Duodenal mucosa (tissue), 2 donors: Measurements from ENCODE around the gene ARAP1.

Experiments
- H3K27ac ChIP-seq: one replicate; pipeline ENCODE4 v1.7.0; 2013; ENCODE audit warnings: low read depth, low read length
- H3K27me3 ChIP-seq, 2 donors: one replicate each; pipeline ENCODE4 v1.7.0; 2013; ENCODE audit warnings: low read length in 2 of 2, control low read depth in 1 of 2; ENCODE audit not compliant: insufficient read depth in 2 of 2, control insufficient read depth in 1 of 2
- H3K36me3 ChIP-seq, 2 donors: one replicate each; pipeline ENCODE4 v1.7.0; 2013; ENCODE audit warnings: low read length in 2 of 2, control low read depth in 1 of 2; ENCODE audit not compliant: insufficient read depth in 2 of 2, control insufficient read depth in 1 of 2
- H3K4me1 ChIP-seq, 2 donors: one replicate each; pipeline ENCODE4 v1.7.0; 2013; ENCODE audit warnings: low read length in 2 of 2, control low read depth in 1 of 2; ENCODE audit not compliant: insufficient read depth in 2 of 2, control insufficient read depth in 1 of 2
- H3K4me3 ChIP-seq, 2 donors: one replicate each; pipeline ENCODE4 v1.7.0; 2013; ENCODE audit warnings: low read length in 2 of 2, low read depth in 1 of 2
- H3K9ac ChIP-seq, 2 donors: one replicate each; pipeline ENCODE4 v1.7.0; 2013; ENCODE audit warnings: low read length in 2 of 2, low read depth in 1 of 2
- H3K9me3 ChIP-seq, 2 donors: one replicate each; pipeline ENCODE4 v1.7.0; 2013; ENCODE audit warnings: low read length in 2 of 2, control low read depth in 1 of 2; ENCODE audit not compliant: control insufficient read depth in 1 of 2

The ARAP1 gene

GRCh38 chr11:72665911-72666472 lies 86.2 kb downstream of the ARAP1 start:
- no peak overlapping the region for H3K4me3 ChIP-seq
- no peak overlapping the region for H3K9ac ChIP-seq
- H3K27me3 ChIP-seq, result peaks cover 11 to 14% of the 10 kb centered on the region in 2 donors
- peaks cover 5 to 8% of the 10 kb centered on the region in 2 donors for H3K9me3 ChIP-seq
- no peaks in the 10 kb centered on the region for H3K4me1 ChIP-seq
- no peaks in the 10 kb centered on the region for H3K36me3 ChIP-seq
- H3K27ac ChIP-seq, result no peak overlapping the region

GRCh38 chr11:72662036-72662435 lies 90.2 kb downstream of the ARAP1 start:
- H3K4me3 ChIP-seq, result no peak overlapping the region
- no peaks in the 10 kb centered on the region for H3K9me3 ChIP-seq
- no peak overlapping the region for H3K9ac ChIP-seq

GRCh38 chr11:72661486-72661885 lies 90.7 kb downstream of the ARAP1 start:
- Histone ChIP-seq H3K9me3 (no peaks in the 10 kb centered on the region), H3K9ac (no peak overlapping the region), H3K4me1 (no peaks in the 10 kb centered on the region), H3K27ac (no peak overlapping the region), H3K27me3 (peaks cover 0 to 7% of the 10 kb centered on the region in 2 donors), H3K36me3 (no peaks in the 10 kb centered on the region), H3K4me3 (no peak overlapping the region)

More at GRCh38 chr11:72662036-72662435, 90.2 kb downstream of the ARAP1 start:
- peaks cover 0 to 7% of the 10 kb centered on the region in 2 donors for H3K27me3 ChIP-seq
- H3K27ac ChIP-seq, result no peak overlapping the region
- no peaks in the 10 kb centered on the region for H3K4me1 ChIP-seq
- no peaks in the 10 kb centered on the region for H3K36me3 ChIP-seq

- Histone ChIP-seq H3K27me3 (peaks cover 0 to 7% of the 10 kb centered on the region in 2 donors), H3K4me3 (no peak overlapping the region), H3K9me3 (no peaks in the 10 kb centered on the region), H3K4me1 (no peaks in the 10 kb centered on the region), H3K36me3 (no peaks in the 10 kb centered on the region), H3K9ac (no peak overlapping the region), H3K27ac (no peak overlapping the region)
Measured at GRCh38 chr11:72658989-72659640, 93.1 kb downstream of the ARAP1 start.

- no peaks in the 10 kb centered on the region for H3K36me3 ChIP-seq
- no peak overlapping the region for H3K4me3 ChIP-seq
- peaks cover 0 to 7% of the 10 kb centered on the region in 2 donors for H3K27me3 ChIP-seq
- H3K9me3 ChIP-seq, result no peaks in the 10 kb centered on the region
- H3K27ac ChIP-seq, result no peak overlapping the region
- no peak overlapping the region for H3K9ac ChIP-seq
- no peaks in the 10 kb centered on the region for H3K4me1 ChIP-seq
Measured at GRCh38 chr11:72657411-72658100, 94.7 kb downstream of the ARAP1 start.

- Histone ChIP-seq H3K27ac (no peak overlapping the region), H3K36me3 (no peaks in the 10 kb centered on the region), H3K9me3 (no peaks in the 10 kb centered on the region), H3K9ac (no peak overlapping the region), H3K27me3 (peaks cover 0 to 7% of the 10 kb centered on the region in 2 donors), H3K4me3 (no peak overlapping the region), H3K4me1 (no peaks in the 10 kb centered on the region)
Measured at GRCh38 chr11:72655896-72656464, 96.2 kb downstream of the ARAP1 start.

GRCh38 chr11:72655014-72655413 lies 97.2 kb downstream of the ARAP1 start:
- Histone ChIP-seq H3K27me3 (peaks cover 0 to 3% of the 10 kb centered on the region in 2 donors), H3K4me3 (no peak overlapping the region), H3K36me3 (no peaks in the 10 kb centered on the region), H3K9ac (no peak overlapping the region), H3K9me3 (no peaks in the 10 kb centered on the region), H3K4me1 (no peaks in the 10 kb centered on the region), H3K27ac (no peak overlapping the region)

- H3K9ac ChIP-seq, result no peak overlapping the region
- no peaks in the 10 kb centered on the region for H3K36me3 ChIP-seq
- no peaks in the 10 kb centered on the region for H3K4me1 ChIP-seq
- H3K9me3 ChIP-seq, result no peaks in the 10 kb centered on the region
- no peaks in the 10 kb centered on the region for H3K27me3 ChIP-seq
- no peak overlapping the region for H3K27ac ChIP-seq
- no peak overlapping the region for H3K4me3 ChIP-seq
Measured at GRCh38 chr11:72653649-72654048, 98.6 kb downstream of the ARAP1 start.

GRCh38 chr11:72652873-72653630 lies 99.2 kb downstream of the ARAP1 start:
- no peak overlapping the region for H3K27ac ChIP-seq

More at GRCh38 chr11:72652873-72653630, 99.2 kb downstream of the ARAP1 start:
- H3K9ac ChIP-seq, result no peak overlapping the region
- no peaks in the 10 kb centered on the region for H3K9me3 ChIP-seq
- no peaks in the 10 kb centered on the region for H3K36me3 ChIP-seq
- no peak overlapping the region for H3K4me3 ChIP-seq
- H3K27me3 ChIP-seq, result no peaks in the 10 kb centered on the region
- H3K4me1 ChIP-seq, result no peaks in the 10 kb centered on the region
